HepG2 (cell line): ENCODE measurements around the gene CSNK1D. TPM values are rescaled to one million over a fixed set of nuclear protein-coding genes. Genes with fewer than 3 reads are reported as not detected.
A peak's percentile ranks its signal among the peaks of the same experiment; 100 is the strongest.

Source experiments
- ATF7-NPFF ChIP-seq: sonication (generic); formaldehyde crosslinking; IDR thresholded peaks from 2 replicates; pipeline ENCODE4 v1.8.1; 2023; ENCODE audit warnings: mild to moderate bottlenecking, low read depth, missing genetic modification reagents, moderate library complexity
- CBFB ChIP-seq: sonication (generic); formaldehyde crosslinking; IDR thresholded peaks from 2 replicates; pipeline ENCODE4 v1.4.0; 2020; ENCODE audit warnings: missing genetic modification reagents
- ELF1 ChIP-seq: sonication (generic); formaldehyde crosslinking; IDR thresholded peaks from 2 replicates; pipeline ENCODE4 v1.4.0; 2020; ENCODE audit warnings: missing genetic modification reagents
- GABPB1 ChIP-seq: IDR thresholded peaks from 2 replicates; pipeline ENCODE4 v1.6.1; 2016; ENCODE audit warnings: mild to moderate bottlenecking, missing genetic modification reagents, moderate library complexity, missing compliant biosample characterization
- HOMEZ ChIP-seq: IDR thresholded peaks from 2 replicates; pipeline ENCODE4 v1.6.1; 2016; ENCODE audit warnings: low read depth
- JUND ChIP-seq: sonication (generic); formaldehyde crosslinking; IDR thresholded peaks from 2 replicates; pipeline ENCODE4 v1.8.0; 2022; ENCODE audit warnings: mild to moderate bottlenecking, missing genetic modification reagents
- MZF1 ChIP-seq: sonication (generic); formaldehyde crosslinking; IDR thresholded peaks from 2 replicates; pipeline ENCODE4 v1.8.1; 2023; ENCODE audit warnings: mild to moderate bottlenecking, missing genetic modification reagents, borderline replicate concordance
- NFE2L2 ChIP-seq: fragments of 150-350 bp; IDR thresholded peaks from 2 replicates; pipeline ENCODE4 v1.6.1; 2014; ENCODE audit warnings: low read length
- NRL ChIP-seq: sonication (generic); formaldehyde crosslinking; IDR thresholded peaks from 2 replicates; pipeline ENCODE4 v1.5.0; 2020; ENCODE audit warnings: missing genetic modification reagents, mild to moderate bottlenecking, moderate library complexity, borderline replicate concordance
- PAX8 ChIP-seq: sonication (generic); formaldehyde crosslinking; IDR thresholded peaks from 2 replicates; pipeline ENCODE4 v1.8.0; 2022; ENCODE audit warnings: mild to moderate bottlenecking, missing genetic modification reagents, borderline replicate concordance
- PRPF4 ChIP-seq: fragments of 200-400 bp; formaldehyde crosslinking; IDR thresholded peaks from 2 replicates; pipeline ENCODE4 v1.6.1; 2016; ENCODE audit warnings: low read length, low read depth; ENCODE audit not compliant: poor library complexity, severe bottlenecking
- SATB2 ChIP-seq: sonication (generic); formaldehyde crosslinking; IDR thresholded peaks from 2 replicates; pipeline ENCODE4 v1.5.0; 2020; ENCODE audit warnings: missing genetic modification reagents
- SMC3 ChIP-seq: IDR thresholded peaks from 2 replicates; pipeline ENCODE4 v1.6.1; 2011; ENCODE audit warnings: low read length, improper control_type of control experiment
- SMYD3 ChIP-seq: sonication (generic); formaldehyde crosslinking; IDR thresholded peaks from 2 replicates; pipeline ENCODE4 v1.8.1; 2023; ENCODE audit warnings: mild to moderate bottlenecking, missing genetic modification reagents
- SOX6 ChIP-seq, 2 experiments: fragments of 450-650 bp in 1 of 2; sonication (generic) in 1 of 2; formaldehyde crosslinking in 1 of 2; IDR thresholded peaks; 2 replicates each; pipeline versions ENCODE4 v1.4.0 to v1.6.1; 2017 to 2020; ENCODE audit warnings: antibody characterized with exemption in 1 of 2, mild to moderate bottlenecking in 1 of 2, missing genetic modification reagents in 1 of 2
- SRF ChIP-seq: IDR thresholded peaks from 2 replicates; pipeline ENCODE4 v1.6.1; 2011; ENCODE audit warnings: mild to moderate bottlenecking, low read depth, low read length, moderate library complexity
- ZBTB14 ChIP-seq: sonication (generic); formaldehyde crosslinking; IDR thresholded peaks from 2 replicates; pipeline ENCODE4 v1.4.0; 2020; ENCODE audit warnings: missing genetic modification reagents
- ZFP37 ChIP-seq: sonication (generic); formaldehyde crosslinking; IDR thresholded peaks from 2 replicates; pipeline ENCODE4 v1.4.0; 2020; ENCODE audit warnings: missing genetic modification reagents, borderline replicate concordance
- ZFYVE20 ChIP-seq: sonication (generic); formaldehyde crosslinking; IDR thresholded peaks from 2 replicates; pipeline ENCODE4 v1.8.0; 2023; ENCODE audit warnings: low read depth, mild to moderate bottlenecking, moderate library complexity, missing genetic modification reagents, borderline replicate concordance
- ZNF205 ChIP-seq: IDR thresholded peaks from 2 replicates; pipeline ENCODE4 v1.6.1; 2018; ENCODE audit warnings: missing biosample characterization, missing genetic modification reagents
- ZNF558 ChIP-seq: sonication (generic); formaldehyde crosslinking; IDR thresholded peaks from 2 replicates; pipeline ENCODE4 v1.9.0; 2022; ENCODE audit warnings: mild to moderate bottlenecking, missing genetic modification reagents, borderline replicate concordance
- ZNF816 ChIP-seq: sonication (generic); formaldehyde crosslinking; IDR thresholded peaks from 2 replicates; pipeline ENCODE4 v1.8.0; 2022; ENCODE audit warnings: missing genetic modification reagents, mild to moderate bottlenecking, borderline replicate concordance
- ZSCAN21 ChIP-seq: sonication (generic); formaldehyde crosslinking; IDR thresholded peaks from 2 replicates; pipeline ENCODE4 v1.8.0; 2022; ENCODE audit warnings: mild to moderate bottlenecking, missing genetic modification reagents, moderate library complexity, borderline replicate concordance
- polyA plus RNA-seq, 8 experiments: library from polyadenylated mRNA; depleted of rRNA in 3 of 8; stranded (reverse) in 7 of 8; unstranded in 1 of 8; fragments of >200 nt; fragmentation: Illumina TruSeq in 4 of 8; extraction: Trizol in 4 of 8; gene quantifications; 2 replicates each; pipeline versions ENCODE4 v1.2.1 to v1.2.3, GENCODE V29; 2011 to 2016; ENCODE audit warnings: low read depth in 4 of 8, missing spikeins in 1 of 8, mixed read lengths in 1 of 8; ENCODE audit not compliant: insufficient read depth in 1 of 8
- total RNA-seq, 5 experiments: library from RNA; depleted of rRNA; stranded (reverse); fragments of >200 nt; fragmentation: Illumina TruSeq; extraction: Trizol; gene quantifications; 2 replicates each; pipeline ENCODE4 v1.2.3, GENCODE V29; 2016; ENCODE audit warnings: low read depth in 1 of 5
- TF ChIP-seq, protein P1 (sequence below): sonication (generic); formaldehyde crosslinking; IDR thresholded peaks from 2 replicates; pipeline ENCODE4 v1.4.0; 2020; ENCODE audit warnings: missing genetic modification reagents, borderline replicate concordance

The CSNK1D gene
- total and polyA plus RNA-seq, 2 of the 13 experiments (the other 11 are each of a cell fraction or from before 2014, with no cell fraction given): 31.5 to 128 TPM

GRCh38 chr17:82239926-82240505 is 33.5 kb downstream of the CSNK1D start (continued):
- TF ChIP-seq SATB2: no peak
- TF ChIP-seq SRF: no peak
- TF ChIP-seq JUND (CRISPR knock-in tag): no peak
- no peak for TF ChIP-seq SMYD3 (CRISPR knock-in tag)
- TF ChIP-seq ELF1: no peak
- TF ChIP-seq, protein P1, sequence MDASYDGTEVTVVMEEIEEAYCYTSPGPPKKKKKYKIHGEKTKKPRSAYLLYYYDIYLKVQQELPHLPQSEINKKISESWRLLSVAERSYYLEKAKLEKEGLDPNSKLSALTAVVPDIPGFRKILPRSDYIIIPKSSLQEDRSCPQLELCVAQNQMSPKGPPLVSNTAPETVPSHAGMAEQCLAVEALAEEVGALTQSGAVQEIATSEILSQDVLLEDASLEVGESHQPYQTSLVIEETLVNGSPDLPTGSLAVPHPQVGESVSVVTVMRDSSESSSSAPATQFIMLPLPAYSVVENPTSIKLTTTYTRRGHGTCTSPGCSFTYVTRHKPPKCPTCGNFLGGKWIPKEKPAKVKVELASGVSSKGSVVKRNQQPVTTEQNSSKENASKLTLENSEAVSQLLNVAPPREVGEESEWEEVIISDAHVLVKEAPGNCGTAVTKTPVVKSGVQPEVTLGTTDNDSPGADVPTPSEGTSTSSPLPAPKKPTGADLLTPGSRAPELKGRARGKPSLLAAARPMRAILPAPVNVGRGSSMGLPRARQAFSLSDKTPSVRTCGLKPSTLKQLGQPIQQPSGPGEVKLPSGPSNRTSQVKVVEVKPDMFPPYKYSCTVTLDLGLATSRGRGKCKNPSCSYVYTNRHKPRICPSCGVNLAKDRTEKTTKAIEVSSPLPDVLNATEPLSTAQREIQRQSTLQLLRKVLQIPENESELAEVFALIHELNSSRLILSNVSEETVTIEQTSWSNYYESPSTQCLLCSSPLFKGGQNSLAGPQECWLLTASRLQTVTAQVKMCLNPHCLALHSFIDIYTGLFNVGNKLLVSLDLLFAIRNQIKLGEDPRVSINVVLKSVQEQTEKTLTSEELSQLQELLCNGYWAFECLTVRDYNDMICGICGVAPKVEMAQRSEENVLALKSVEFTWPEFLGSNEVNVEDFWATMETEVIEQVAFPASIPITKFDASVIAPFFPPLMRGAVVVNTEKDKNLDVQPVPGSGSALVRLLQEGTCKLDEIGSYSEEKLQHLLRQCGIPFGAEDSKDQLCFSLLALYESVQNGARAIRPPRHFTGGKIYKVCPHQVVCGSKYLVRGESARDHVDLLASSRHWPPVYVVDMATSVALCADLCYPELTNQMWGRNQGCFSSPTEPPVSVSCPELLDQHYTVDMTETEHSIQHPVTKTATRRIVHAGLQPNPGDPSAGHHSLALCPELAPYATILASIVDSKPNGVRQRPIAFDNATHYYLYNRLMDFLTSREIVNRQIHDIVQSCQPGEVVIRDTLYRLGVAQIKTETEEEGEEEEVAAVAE (CRISPR knock-in tag): no peak
- no peak for TF ChIP-seq NFE2L2
- no peak for TF ChIP-seq PAX8
- TF ChIP-seq HOMEZ (CRISPR knock-in tag): no peak; the same call in 1 of the 2 replicates
- no peak; the same call in none of the 2 replicates for TF ChIP-seq ATF7-NPFF (CRISPR knock-in tag)
- TF ChIP-seq PRPF4: no peak
- peak; percentile 13; the same call in 1 of the 2 replicates for TF ChIP-seq GABPB1 (CRISPR knock-in tag)
- TF ChIP-seq ZNF205 (CRISPR knock-in tag): no peak; the same call in 1 of the 2 replicates
- peak; percentile 38; the same call in 1 of the 2 replicates for TF ChIP-seq NRL (CRISPR knock-in tag)
- TF ChIP-seq ZSCAN21: 0 out of 2 replicates have a peak, but pooled peaks have one; percentile 11
- peak; percentile 54; the same call in 1 of the 2 replicates for TF ChIP-seq ZFP37 (CRISPR knock-in tag)
- TF ChIP-seq ZNF558 (CRISPR knock-in tag): no peak; the same call in 1 of the 2 replicates
- TF ChIP-seq CBFB (CRISPR knock-in tag): no peak
- TF ChIP-seq SOX6 (IDR thresholded peaks at IDR 0.05): no peak
- TF ChIP-seq SOX6 (CRISPR knock-in tag; IDR thresholded peaks at IDR 0.05): no peak; the same call in 1 of the 2 replicates
- no peak for TF ChIP-seq ZBTB14
- TF ChIP-seq ZNF816 (CRISPR knock-in tag): 0 out of 2 replicates have a peak, but pooled peaks have one; percentile 68
- peak; percentile 78; the same call in 1 of the 2 replicates for TF ChIP-seq MZF1
- TF ChIP-seq ZFYVE20: no peak
- no peak for TF ChIP-seq SMC3
